Stimulated activated CD4-positive, alpha-beta T cell treated with anti-CD3 and anti-CD28 coated beads, Interleukin-2, amount 100 ng/mL, for 24 hours (primary cell): ENCODE measurements around the gene OXT.
"Not testable (repeated sequence)": the region's sequence is repeated elsewhere in the genome, so short reads cannot be mapped to it uniquely, and the experiment has no call there.

Experiments
- DNase-seq, 2 donors: peaks; one replicate each; pipeline ENCODE4 v3.0.0-alpha.2; 2020

The OXT gene

GRCh38 chr20:3071610-3072529, at the start of gene OXT:
Gene OXT (plus strand): TSS chr20:3071620. CDS start chr20:3071656, 36 bp downstream.
- peak; percentile 74 to 78 for DNase-seq

GRCh38 chr20:3021777-3022176, 49.6 kb upstream of the OXT start:
- DNase-seq: no peak

DNA sequence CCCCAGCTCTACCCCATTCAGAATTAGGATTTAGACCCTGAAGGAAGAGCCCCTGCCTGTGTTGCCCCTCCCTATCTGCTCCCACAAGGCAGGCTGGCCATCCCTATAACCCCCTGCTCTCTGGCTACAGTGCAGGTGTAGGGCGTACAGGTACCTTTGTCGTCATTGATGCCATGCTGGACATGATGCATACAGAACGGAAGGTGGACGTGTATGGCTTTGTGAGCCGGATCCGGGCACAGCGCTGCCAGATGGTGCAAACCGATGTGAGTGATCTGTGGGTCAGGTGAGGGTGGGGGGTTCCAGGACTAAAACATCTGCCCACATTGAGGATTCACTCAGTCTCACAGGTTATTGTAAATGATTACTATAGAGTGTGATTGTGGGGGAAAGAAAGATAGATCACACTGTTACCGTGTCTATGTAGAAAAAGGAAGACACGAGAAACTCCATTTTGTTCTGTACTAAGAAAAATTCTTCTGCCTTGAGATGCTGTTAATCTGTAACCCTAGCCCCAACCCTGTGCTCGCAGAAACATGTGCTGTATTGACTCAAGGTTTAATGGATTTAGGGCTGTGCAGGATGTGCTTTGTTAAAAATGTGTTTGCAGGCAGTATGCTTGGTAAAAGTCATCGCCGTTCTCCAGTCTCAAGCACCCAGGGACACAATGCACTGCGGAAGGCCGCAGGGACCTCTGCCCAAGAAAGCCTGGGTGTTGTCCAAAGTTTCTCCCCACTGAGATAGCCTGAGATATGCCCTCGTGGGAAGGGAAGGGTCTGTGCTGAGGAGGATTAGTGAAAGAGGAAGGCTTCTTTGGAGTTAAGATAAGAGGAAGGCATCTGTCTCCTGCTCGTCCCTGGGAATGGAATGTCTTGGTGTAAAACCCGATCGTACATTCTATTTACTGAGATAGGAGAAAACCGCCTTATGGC, 48.6 kb upstream of the OXT start:
- DNase-seq: not testable (repeated sequence)

- no peak for DNase-seq
Observed at GRCh38 chr20:3027987-3028386, 43.4 kb upstream of the OXT start.

- no peak for DNase-seq
Observed at GRCh38 chr20:3031524-3032147, 39.8 kb upstream of the OXT start.

DNA sequence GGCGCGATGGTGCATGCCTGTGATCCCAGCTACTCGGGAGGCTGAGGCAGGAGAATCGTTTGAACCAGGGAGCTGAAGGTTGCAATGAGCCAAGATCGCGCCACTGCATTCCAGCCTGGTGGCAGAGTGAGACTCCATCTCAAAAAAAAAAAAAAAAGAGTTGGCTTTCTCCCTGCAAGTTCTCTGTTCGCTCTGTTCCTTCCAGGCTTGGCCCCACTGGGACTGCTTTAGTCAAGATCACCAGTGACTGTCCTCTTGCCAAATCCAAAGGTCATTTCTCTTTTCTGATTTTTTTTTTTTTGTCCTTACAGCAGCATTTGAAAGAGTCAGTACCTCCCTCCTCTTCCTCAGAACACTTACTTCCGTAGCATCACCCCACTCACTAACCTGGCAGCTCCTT, 38.8 kb upstream of the OXT start:
- DNase-seq: no peak

DNA sequence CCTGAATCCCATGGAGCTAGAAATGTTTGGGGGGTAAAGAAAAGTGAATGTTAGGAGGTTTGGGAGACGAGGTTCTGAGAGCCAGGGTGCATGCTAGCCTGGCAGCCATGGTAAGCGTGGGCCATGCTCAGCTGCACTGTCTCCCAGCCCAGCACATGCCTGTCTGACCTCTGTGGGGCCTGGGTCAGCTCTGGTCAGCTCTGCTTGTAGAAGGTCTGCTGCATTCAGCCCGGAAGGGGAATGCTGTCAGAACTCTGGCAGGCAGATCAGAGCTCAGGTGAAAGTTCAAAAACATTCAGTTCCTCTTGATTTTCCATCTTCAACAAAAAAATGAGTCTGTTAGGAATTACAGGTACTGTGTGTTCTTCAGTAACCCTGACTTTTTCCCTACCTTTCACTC, 33.8 kb upstream of the OXT start:
- DNase-seq: no peak

DNA sequence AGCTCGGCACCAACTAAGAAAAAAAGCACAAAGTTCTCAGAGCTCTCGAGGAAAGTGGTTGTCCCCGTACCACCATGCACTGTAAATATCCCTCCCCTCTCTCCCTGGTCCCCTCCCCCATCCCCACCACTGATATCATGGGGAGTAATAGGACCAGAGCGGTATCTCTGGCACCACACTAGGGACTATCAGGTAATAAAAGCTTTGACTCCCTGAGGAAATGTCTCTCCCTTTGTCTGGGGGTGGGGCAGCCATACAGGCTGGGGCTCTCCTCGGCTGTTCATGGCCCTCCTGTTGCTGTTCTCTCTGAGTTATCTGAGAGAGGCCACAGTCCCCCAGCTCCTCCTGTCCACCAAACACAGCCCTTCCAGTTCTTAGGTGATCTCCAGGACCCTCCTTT, 33.0 kb upstream of the OXT start:
- no peak for DNase-seq

- DNase-seq: no peak
Observed at GRCh38 chr20:3039426-3039825, 32.0 kb upstream of the OXT start.

DNA sequence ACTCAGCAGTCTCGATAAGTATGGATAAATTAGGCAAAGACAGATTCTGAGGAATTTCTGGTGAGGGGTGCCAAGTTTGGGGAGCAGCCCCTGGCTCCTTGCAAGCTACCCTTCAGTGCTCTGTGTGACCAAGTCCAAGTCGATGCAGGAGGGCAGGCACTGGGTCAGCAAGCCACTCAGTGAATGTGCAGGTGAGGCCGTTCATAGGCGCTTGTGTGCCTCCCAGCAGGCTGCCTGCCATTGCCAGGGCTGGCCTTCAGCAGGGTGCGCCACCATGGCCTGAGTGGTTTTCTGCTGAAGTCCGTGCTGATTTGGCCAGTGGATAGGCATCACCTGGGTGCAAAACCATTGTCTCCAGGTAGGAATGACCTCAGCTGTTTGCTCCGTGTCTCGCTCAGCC, 31.3 kb upstream of the OXT start:
- DNase-seq: no peak

GRCh38 chr20:3041854-3042409, 29.5 kb upstream of the OXT start:
- DNase-seq: no peak

DNA sequence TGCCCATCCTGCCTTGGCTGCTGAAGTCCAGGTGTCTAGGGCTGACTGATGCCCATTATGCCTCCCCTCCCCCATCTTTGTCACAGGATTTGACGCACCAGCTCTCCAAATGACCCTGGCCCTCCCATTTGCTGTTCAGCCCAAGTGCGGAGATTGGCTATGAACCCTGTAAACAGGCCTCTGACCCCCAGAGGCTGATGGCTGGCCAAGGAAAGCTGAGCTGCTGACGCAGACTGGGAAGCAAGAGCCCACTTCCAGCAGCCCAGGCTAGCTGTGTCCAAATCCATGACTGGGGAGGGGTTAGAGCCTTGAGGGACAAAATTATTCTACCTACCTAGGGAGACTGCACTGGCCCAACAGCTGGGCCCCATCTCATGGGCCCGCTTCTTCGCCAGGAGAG, 28.8 kb upstream of the OXT start:
- DNase-seq: no peak

DNA sequence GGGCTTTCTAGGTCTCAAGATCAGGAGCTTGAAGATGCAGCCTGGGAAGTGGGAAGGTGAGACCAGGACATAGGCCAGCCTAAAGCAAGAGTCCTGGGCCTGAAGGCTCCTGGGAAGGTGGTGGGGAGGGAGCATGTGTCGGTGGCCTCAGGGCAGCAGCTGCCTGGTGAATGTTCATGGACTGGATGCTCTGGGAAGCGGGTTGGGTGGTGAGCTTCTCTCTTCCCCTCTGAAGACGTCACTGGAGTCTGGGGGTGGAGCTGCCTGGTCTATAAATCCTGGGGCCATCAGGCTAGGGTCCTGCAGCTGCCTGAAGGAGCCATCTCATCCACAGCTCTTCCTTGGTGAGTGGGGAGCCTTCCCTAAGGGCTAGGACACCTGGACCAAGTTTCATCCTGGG, 28.1 kb upstream of the OXT start, which contains the start of gene GNRH2:
TSS of gene GNRH2 (plus strand) at position 301 of the 400 bp plus-strand sequence. CDS start 793 bp downstream, outside the sequence.
- DNase-seq: no peak

GRCh38 chr20:3044336-3044965, 27.0 kb upstream of the OXT start:
- no peak for DNase-seq

- peak; percentile 60 to 72 for DNase-seq
Observed at GRCh38 chr20:3045042-3045815, 26.2 kb upstream of the OXT start.

GRCh38 chr20:3045816-3046676, 25.4 kb upstream of the OXT start, which contains the start of gene MRPS26:
Gene MRPS26 (plus strand): TSS chr20:3046052. CDS start chr20:3046069, 17 bp downstream.
- peak; percentile 82 to 88 for DNase-seq

- peak in 1 of 2 donors; percentile 23 for DNase-seq
Observed at GRCh38 chr20:3046677-3047462, 24.6 kb upstream of the OXT start.

DNA sequence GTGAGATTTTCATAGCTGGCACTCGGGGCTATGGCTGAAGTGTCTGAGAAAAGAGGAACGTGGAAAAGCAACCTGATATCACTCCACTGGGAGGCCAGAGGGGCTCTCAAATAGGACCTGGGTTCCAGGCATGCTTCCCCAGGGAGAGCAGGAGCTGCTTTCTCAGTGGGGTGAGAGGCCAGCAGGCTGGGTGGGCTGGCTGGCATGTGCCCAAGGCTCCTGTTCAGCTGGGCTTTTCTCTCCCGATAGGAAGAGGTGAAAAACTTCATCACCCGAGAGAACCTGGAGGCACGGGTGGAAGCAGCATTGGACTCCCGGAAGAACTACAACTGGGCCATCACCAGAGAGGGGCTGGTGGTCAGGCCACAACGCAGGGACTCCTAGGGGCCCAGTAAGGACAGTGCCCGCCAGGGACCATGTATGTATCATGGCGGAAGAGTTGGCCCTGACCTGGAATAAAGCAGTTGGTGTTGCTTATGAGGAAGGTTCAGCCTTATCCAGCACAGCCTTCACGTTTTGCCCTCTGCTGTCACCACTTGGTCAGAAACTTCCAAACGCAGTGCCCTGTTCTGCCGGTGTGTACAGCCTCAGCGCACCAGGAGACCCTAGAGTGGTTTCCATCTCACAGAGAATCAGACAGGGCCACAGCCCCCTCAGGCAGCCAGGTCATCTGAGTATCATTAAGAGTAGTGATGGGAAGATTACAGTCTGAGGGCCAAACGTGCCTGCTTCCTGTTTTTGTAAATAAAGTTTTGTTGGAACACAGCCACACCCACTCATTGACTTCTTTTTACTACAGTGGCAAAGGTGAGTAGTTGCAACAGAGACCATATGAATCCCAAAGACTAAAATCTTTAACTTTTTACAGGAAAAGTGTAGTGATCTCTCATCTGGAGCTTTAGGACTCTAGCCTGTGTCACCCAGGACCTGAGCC, 23.7 kb upstream of the OXT start:
- DNase-seq: no peak
